BE2C (cell line): ENCODE measurements around the gene PRDM16.

ENCODE experiments used
- DNase-seq: peaks from one replicate; pipeline ENCODE4 v3.0.0-alpha.2; 2020
- H3K27me3 ChIP-seq: fragments of 250-450 bp; sonication (Bioruptor Pico); 2 replicates; pipeline ENCODE4 v1.5.1; 2020; ENCODE audit warnings: mild to moderate bottlenecking
- H3K36me3 ChIP-seq: fragments of 250-450 bp; sonication (Bioruptor Pico); 2 replicates; pipeline ENCODE4 v1.5.1; 2020; ENCODE audit warnings: mild to moderate bottlenecking
- H3K4me1 ChIP-seq: fragments of 250-450 bp; sonication (Bioruptor Pico); 2 replicates; pipeline ENCODE4 v1.5.1; 2020
- H3K4me3 ChIP-seq: 2 replicates; pipeline ENCODE4 v1.5.1; 2011; ENCODE audit warnings: low read depth, low read length
- H3K9me3 ChIP-seq: fragments of 250-450 bp; sonication (Bioruptor Pico); 2 replicates; pipeline ENCODE4 v1.5.1; 2020
- CTCF ChIP-seq: IDR thresholded peaks from 2 replicates; pipeline ENCODE4 v1.5.1; 2012; ENCODE audit warnings: mild to moderate bottlenecking, low read depth, low read length

The PRDM16 gene

DNA sequence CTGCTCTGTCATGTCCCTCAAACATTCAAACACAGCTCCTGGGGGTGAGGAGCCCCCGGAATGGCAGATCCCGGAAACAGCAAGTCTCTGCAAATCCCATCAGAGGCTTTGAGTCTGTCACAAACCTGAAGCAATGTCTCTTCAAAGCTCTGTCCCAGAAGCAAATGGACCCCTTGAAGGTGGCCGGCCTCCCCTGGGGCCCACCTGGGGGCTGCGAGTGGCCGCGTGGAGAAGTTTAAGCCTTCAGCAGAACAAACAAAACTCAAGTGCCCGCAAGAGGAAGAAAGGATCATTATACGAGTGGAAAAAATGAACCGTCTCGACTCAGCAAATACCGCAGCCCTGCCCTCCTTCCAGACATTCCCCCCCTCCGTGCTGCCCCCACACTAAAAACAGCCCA is 53.3 kb downstream of the PRDM16 start:
- no peak for DNase-seq
- Histone ChIP-seq H3K4me1 (no peaks in the 10 kb centered on the region), H3K9me3 (no peaks in the 10 kb centered on the region), H3K4me3 (no peak overlapping the region), H3K36me3 (no peaks in the 10 kb centered on the region), H3K27me3 (no peaks in the 10 kb centered on the region)
- no peak for TF ChIP-seq CTCF

DNA sequence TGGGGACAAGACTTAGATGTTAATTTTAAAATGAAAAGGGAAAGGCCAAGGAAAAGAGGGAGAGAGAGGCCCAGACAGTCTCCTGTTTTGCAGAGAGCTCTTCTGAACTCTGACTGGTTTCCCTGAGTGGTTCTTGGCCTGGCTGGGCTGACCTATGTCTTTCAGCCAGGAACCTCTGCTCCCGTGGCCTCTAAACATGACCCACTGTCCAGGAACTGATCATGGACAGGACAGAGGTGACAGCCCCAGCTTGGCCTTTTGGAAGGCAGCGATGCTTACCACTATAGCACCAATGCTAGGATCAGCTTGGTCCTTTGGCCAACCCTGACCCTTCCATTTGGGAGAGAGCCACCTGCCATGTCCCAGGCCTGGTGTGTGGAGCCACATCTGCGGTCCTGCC is 55.2 kb downstream of the PRDM16 start:
- Histone ChIP-seq H3K4me3 (no peak overlapping the region), H3K4me1 (no peaks in the 10 kb centered on the region), H3K27me3 (no peaks in the 10 kb centered on the region), H3K36me3 (no peaks in the 10 kb centered on the region), H3K9me3 (no peaks in the 10 kb centered on the region)
- no peak for TF ChIP-seq CTCF
- DNase-seq, result no peak

DNA sequence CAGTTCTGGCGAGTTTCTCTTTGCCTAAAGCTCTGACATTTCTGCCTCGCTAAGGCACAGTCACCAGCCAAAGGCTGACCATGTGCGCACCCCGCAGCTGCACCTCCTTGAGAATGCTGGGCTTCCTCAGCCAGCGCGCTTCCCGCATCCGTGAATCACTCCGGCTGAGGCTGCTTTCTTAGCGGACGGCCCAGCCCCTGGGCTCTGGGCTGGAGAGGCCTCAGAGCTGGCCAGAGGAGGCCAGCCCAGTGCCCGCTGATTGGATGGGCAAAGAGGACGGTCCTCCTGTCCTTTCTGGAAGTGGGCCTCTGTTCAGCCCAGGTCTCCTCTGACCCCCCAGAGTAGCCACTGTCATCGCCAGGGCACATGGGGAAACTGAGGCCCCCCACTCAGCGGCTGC is 56.1 kb downstream of the PRDM16 start:
- Histone ChIP-seq H3K4me1 (no peaks in the 10 kb centered on the region), H3K36me3 (no peaks in the 10 kb centered on the region), H3K4me3 (no peak overlapping the region), H3K27me3 (no peaks in the 10 kb centered on the region), H3K9me3 (no peaks in the 10 kb centered on the region)
- no peak for DNase-seq
- no peak for TF ChIP-seq CTCF

GRCh38 chr1:3125546-3126368 is 56.8 kb downstream of the PRDM16 start:
- H3K36me3 ChIP-seq, result no peaks in the 10 kb centered on the region
- TF ChIP-seq CTCF, result no peak
- H3K4me1 ChIP-seq, result no peaks in the 10 kb centered on the region
- no peaks in the 10 kb centered on the region for H3K27me3 ChIP-seq
- no peak overlapping the region for H3K4me3 ChIP-seq
- no peak for DNase-seq
- H3K9me3 ChIP-seq, result no peaks in the 10 kb centered on the region

DNA sequence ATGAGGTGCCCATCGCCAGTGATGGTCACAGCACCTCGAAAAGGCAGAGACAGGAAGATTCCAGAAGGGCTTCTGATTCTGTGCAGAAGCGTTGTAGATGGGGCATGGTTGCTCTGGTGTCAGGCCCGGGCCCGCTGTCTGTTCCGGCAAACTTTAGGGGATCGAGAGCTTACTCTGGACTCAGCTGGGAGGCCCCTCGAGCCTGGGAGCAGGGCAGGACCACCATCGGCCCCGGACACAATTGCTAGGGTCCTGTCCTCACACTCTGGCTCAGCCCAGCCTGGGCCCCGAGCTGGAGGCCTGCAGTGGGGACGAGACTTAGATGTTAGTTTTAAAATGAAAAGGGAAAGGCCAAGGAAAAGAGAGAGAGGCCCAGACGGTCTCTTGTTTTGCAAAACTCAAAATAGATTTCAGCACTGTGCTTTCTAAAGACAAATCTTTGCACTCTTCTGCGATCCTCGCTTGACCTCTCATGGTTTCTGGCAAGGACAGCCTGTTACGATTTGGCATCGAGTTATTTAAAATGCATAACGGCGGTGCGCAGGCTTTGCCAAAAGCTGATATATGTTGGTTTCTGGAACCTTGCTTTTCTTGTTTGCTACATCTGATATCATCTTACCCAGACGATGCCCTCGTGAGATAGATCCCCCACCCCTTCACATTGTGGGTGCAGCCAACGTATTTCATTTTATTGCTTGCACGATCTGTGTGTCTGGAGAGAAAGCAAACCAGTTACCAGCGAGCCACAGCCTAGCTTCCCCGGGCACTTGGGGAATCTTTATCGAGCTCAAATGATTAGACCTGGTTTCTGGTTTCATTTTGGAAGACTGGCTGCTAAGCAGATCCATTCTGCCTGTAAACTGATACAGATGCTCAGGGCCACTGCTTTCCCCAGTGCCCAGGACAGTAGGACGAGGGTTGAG is 58.0 kb downstream of the PRDM16 start:
- Histone ChIP-seq H3K36me3 (no peaks in the 10 kb centered on the region), H3K9me3 (no peaks in the 10 kb centered on the region), H3K27me3 (no peaks in the 10 kb centered on the region), H3K4me1 (no peaks in the 10 kb centered on the region), H3K4me3 (no peak overlapping the region)
- DNase-seq, result no peak
- no peak for TF ChIP-seq CTCF
